ENCODE results near the gene ABHD17A. TPM values are rescaled to one million over a fixed set of nuclear protein-coding genes. Genes with fewer than 3 reads are reported as not detected.
A peak's percentile ranks its signal among the peaks of the same experiment; 100 is the strongest.

ABHD17A gene
- total RNA-seq, 1 experiment from 2014 or later: 47.5 TPM

GRCh38 chr19:1874554-1875185, 10.6 kb downstream of the ABHD17A start:
- Histone ChIP-seq H3K9ac (ENCODE audit: extremely low read depth, insufficient read length, low read length) (no peak overlapping the region), H4K8ac (replicated peaks; ENCODE audit: insufficient read length, low read depth, low read length) (no peak overlapping the region), H2BK5ac (ENCODE audit: insufficient read length, low read length) (no peak overlapping the region), H2BK20ac (ENCODE audit: low read depth, low read length, poor library complexity, severe bottlenecking) (no peak overlapping the region), H4K91ac (ENCODE audit: insufficient read length, low read depth, low read length) (no peak overlapping the region), H3K79me2 (ENCODE audit: insufficient read depth, low read length) (peaks cover 9% of the 10 kb centered on the region; the same call in 1 of the 2 replicates), H3K9me3 (ENCODE audit: control insufficient read depth, low read depth, low read length) (no peaks in the 10 kb centered on the region), H2AFZ (ENCODE audit: low read length) (no peak overlapping the region), H4K5ac (ENCODE audit: insufficient read length, low read depth, low read length) (no peak overlapping the region), H2AK5ac (ENCODE audit: insufficient read length, low read length) (no peak overlapping the region), H3K23me2 (ENCODE audit: insufficient read length, low read depth, low read length, poor library complexity, severe bottlenecking) (peaks cover 21% of the 10 kb centered on the region), H2BK12ac (ENCODE audit: insufficient read length, low read depth, low read length) (no peak overlapping the region), H3K14ac (ENCODE audit: insufficient read depth, low read length) (no peak overlapping the region), H3K23ac (ENCODE audit: insufficient read length, low read depth, low read length) (no peak overlapping the region), H3K27ac (ENCODE audit: insufficient read length, low read depth, low read length) (no peak overlapping the region), H3K4me1 (ENCODE audit: insufficient read depth, low read length) (no peaks in the 10 kb centered on the region; the same call in 1 of the 2 replicates), H3T11ph (ENCODE audit: low read length) (no peak overlapping the region), H3K27me3 (ENCODE audit: insufficient read depth, low read length) (no peaks in the 10 kb centered on the region), H4K20me1 (ENCODE audit: control insufficient read depth, insufficient read depth, insufficient read length) (no peaks in the 10 kb centered on the region), H2BK15ac (ENCODE audit: low read depth, low read length) (no peak overlapping the region), H2BK120ac (ENCODE audit: low read depth, low read length, poor library complexity, severe bottlenecking) (no peak overlapping the region), H3K4ac (ENCODE audit: low read depth, low read length) (no peak overlapping the region), H3K56ac (ENCODE audit: insufficient read length, low read depth, low read length) (no peak overlapping the region), H3K18ac (ENCODE audit: insufficient read length, low read depth, low read length) (no peak overlapping the region), H3K4me2 (ENCODE audit: insufficient read depth, insufficient read length, low read length) (peak overlapping the region; percentile 85), H3K79me1 (ENCODE audit: insufficient read depth, low read depth, low read length, poor library complexity, severe bottlenecking) (peaks cover 10% of the 10 kb centered on the region)
- no CpG with 5 or more reads among the region's 16 CpGs for WGBS (ENCODE audit: extremely low coverage, insufficient read length, low lambda C conversion rate)
- Mint-ChIP-seq H3K4me1 (peaks cover 14 to 15% of the 10 kb centered on the region in 2 experiments), H3K36me3 (ENCODE audit: insufficient read depth in 1 of 3, low read depth in 3 of 3) (peaks cover 0 to 12% (median 2%) of the 10 kb centered on the region in 3 experiments; a peak in 3 of 7 replicates), H3K9me3 (no peaks in the 10 kb centered on the region), H3K4me3 (peak overlapping the region; percentile 98 to 99), H3K27me3 (ENCODE audit: low read depth) (no peaks in the 10 kb centered on the region), H3K27ac (peak overlapping the region in 1 of 3 experiments; percentile 53; a peak in 1 of 7 replicates)
- DNase-seq: no peak
- no peak for TF ChIP-seq CTCF (conservative IDR thresholded peaks at IDR 0.05)
